PFSK-1 (cell line): ENCODE results near the gene HTT.

ENCODE experiments used
- FOXP2 ChIP-seq: optimal IDR thresholded peaks from 2 replicates; pipeline ENCODE3; 2011; ENCODE audit warnings: borderline replicate concordance, control low read depth, inconsistent platforms; ENCODE audit not compliant: insufficient read depth; ENCODE audit errors: extremely low read length, extremely low read depth
- POLR2AphosphoS5 ChIP-seq: IDR thresholded peaks from 2 replicates; pipeline ENCODE4 v1.6.1; 2012; ENCODE audit warnings: low read depth, mild to moderate bottlenecking, control low read depth, low read length, moderate library complexity
- REST ChIP-seq, 2 experiments: IDR thresholded peaks; 2 replicates each; pipeline versions ENCODE4 v1.6.1 to v1.8.0; 2011 to 2012; ENCODE audit warnings: low read depth in 2 of 2, low read length in 2 of 2, control low read depth in 1 of 2, inconsistent platforms in 1 of 2, mild to moderate bottlenecking in 1 of 2, moderate library complexity in 1 of 2; ENCODE audit not compliant: insufficient read depth in 1 of 2
- SIN3A ChIP-seq: IDR thresholded peaks from 2 replicates; pipeline ENCODE4 v1.6.1; 2012; ENCODE audit warnings: mild to moderate bottlenecking, low read length, moderate library complexity, borderline replicate concordance; ENCODE audit not compliant: insufficient read depth
- TAF1 ChIP-seq: IDR thresholded peaks from 2 replicates; pipeline ENCODE4 v1.6.1; 2012; ENCODE audit warnings: low read length, control low read depth, borderline replicate concordance; ENCODE audit not compliant: insufficient read depth

The HTT gene

DNA sequence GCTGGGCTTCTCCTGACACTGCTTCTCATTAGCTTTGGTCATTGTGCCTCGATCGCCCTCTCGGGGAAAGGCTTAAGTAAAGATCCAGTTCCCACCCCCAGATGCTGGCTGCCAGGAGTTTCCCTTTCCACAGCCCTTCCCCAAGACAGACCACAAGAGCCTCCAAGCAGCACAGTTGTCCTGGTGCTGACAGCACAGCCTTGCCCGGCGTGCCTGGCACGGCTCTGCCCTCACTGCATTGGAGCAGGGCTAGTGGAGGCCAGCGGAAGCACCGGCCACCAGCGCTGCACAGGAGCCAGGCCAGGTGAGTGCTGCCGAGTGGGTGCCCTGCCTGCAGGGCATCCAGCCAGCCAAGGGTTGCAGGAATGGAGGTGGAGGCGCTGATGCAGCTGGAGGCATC is 164.8 kb downstream of the HTT start:
- TF ChIP-seq TAF1 (no peak), FOXP2 (no peak), REST (IDR thresholded peaks at IDR 0.05; ENCODE audit: insufficient read depth in 1 of 2, low read depth in 2 of 2, low read length in 2 of 2) (no peak), SIN3A (no peak), POLR2AphosphoS5 (no peak)

DNA sequence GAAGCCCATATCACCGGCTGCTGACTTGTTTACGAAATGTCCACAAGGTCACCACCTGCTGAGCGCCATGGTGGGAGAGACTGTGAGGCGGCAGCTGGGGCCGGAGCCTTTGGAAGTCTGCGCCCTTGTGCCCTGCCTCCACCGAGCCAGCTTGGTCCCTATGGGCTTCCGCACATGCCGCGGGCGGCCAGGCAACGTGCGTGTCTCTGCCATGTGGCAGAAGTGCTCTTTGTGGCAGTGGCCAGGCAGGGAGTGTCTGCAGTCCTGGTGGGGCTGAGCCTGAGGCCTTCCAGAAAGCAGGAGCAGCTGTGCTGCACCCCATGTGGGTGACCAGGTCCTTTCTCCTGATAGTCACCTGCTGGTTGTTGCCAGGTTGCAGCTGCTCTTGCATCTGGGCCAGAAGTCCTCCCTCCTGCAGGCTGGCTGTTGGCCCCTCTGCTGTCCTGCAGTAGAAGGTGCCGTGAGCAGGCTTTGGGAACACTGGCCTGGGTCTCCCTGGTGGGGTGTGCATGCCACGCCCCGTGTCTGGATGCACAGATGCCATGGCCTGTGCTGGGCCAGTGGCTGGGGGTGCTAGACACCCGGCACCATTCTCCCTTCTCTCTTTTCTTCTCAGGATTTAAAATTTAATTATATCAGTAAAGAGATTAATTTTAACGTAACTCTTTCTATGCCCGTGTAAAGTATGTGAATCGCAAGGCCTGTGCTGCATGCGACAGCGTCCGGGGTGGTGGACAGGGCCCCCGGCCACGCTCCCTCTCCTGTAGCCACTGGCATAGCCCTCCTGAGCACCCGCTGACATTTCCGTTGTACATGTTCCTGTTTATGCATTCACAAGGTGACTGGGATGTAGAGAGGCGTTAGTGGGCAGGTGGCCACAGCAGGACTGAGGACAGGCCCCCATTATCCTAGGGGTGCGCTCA is 165.8 kb downstream of the HTT start:
- TF ChIP-seq SIN3A (no peak), FOXP2 (no peak), REST (IDR thresholded peaks at IDR 0.05; ENCODE audit: insufficient read depth in 1 of 2, low read depth in 2 of 2, low read length in 2 of 2) (no peak), TAF1 (no peak), POLR2AphosphoS5 (no peak)

DNA sequence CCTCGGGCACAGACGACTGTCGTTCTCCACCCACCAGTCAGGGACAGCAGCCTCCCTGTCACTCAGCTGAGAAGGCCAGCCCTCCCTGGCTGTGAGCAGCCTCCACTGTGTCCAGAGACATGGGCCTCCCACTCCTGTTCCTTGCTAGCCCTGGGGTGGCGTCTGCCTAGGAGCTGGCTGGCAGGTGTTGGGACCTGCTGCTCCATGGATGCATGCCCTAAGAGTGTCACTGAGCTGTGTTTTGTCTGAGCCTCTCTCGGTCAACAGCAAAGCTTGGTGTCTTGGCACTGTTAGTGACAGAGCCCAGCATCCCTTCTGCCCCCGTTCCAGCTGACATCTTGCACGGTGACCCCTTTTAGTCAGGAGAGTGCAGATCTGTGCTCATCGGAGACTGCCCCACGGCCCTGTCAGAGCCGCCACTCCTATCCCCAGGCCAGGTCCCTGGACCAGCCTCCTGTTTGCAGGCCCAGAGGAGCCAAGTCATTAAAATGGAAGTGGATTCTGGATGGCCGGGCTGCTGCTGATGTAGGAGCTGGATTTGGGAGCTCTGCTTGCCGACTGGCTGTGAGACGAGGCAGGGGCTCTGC is 166.5 kb downstream of the HTT start:
- TF ChIP-seq SIN3A (no peak), POLR2AphosphoS5 (no peak), TAF1 (no peak), FOXP2 (no peak), REST (IDR thresholded peaks at IDR 0.05; ENCODE audit: insufficient read depth in 1 of 2, low read depth in 2 of 2, low read length in 2 of 2) (no peak)

DNA sequence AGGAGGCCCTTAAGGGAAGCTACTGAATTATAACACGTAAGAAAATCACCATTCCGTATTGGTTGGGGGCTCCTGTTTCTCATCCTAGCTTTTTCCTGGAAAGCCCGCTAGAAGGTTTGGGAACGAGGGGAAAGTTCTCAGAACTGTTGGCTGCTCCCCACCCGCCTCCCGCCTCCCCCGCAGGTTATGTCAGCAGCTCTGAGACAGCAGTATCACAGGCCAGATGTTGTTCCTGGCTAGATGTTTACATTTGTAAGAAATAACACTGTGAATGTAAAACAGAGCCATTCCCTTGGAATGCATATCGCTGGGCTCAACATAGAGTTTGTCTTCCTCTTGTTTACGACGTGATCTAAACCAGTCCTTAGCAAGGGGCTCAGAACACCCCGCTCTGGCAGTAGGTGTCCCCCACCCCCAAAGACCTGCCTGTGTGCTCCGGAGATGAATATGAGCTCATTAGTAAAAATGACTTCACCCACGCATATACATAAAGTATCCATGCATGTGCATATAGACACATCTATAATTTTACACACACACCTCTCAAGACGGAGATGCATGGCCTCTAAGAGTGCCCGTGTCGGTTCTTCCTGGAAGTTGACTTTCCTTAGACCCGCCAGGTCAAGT is 167.5 kb downstream of the HTT start:
- TF ChIP-seq REST (IDR thresholded peaks at IDR 0.05; ENCODE audit: insufficient read depth in 1 of 2, low read depth in 2 of 2, low read length in 2 of 2): no peak
- no peak for TF ChIP-seq TAF1
- TF ChIP-seq POLR2AphosphoS5: no peak
- no peak for TF ChIP-seq SIN3A
- no peak for TF ChIP-seq FOXP2
